Natural killer cell (primary cell): ENCODE data around the gene GAN. TPM values are rescaled to one million over a fixed set of nuclear protein-coding genes. Genes with fewer than 3 reads are reported as not detected.

Source experiments
- ATAC-seq, 3 donors: fragments of 150-1000 bp in 2 of 3; fragments of 200-7000 bp in 1 of 3; cut with Tn5 transposase; 1 replicate in 1 of 3; 2 replicates in 2 of 3; pipeline ENCODE4 v1.10.0; 2021; ENCODE audit warnings: mild to moderate bottlenecking in 2 of 3, moderate library complexity in 2 of 3
- DNase-seq, 2 donors: peaks; one replicate each; pipeline versions ENCODE4 v3.0.0 to v3.0.0-alpha.2; 2013 to 2021; ENCODE audit warnings: mixed read lengths in 1 of 2
- H3K27ac ChIP-seq: one replicate; pipeline ENCODE4 v1.5.1; 2013; ENCODE audit warnings: mild to moderate bottlenecking, low read length
- H3K27me3 ChIP-seq: one replicate; pipeline ENCODE4 v1.6.1; 2013; ENCODE audit warnings: low read length; ENCODE audit not compliant: control insufficient read depth, insufficient read depth
- H3K36me3 ChIP-seq: one replicate; pipeline ENCODE4 v1.6.1; 2013; ENCODE audit warnings: low read length; ENCODE audit not compliant: control insufficient read depth, insufficient read depth
- H3K4me1 ChIP-seq: one replicate; pipeline ENCODE4 v1.6.1; 2013; ENCODE audit warnings: low read length; ENCODE audit not compliant: control insufficient read depth, insufficient read depth
- H3K4me3 ChIP-seq: one replicate; pipeline ENCODE4 v1.5.1; 2013; ENCODE audit warnings: low read length
- H3K9me3 ChIP-seq: one replicate; pipeline ENCODE4 v1.6.1; 2013; ENCODE audit warnings: low read length; ENCODE audit not compliant: control insufficient read depth, insufficient read depth
- H3K27ac Mint-ChIP-seq, 2 donors: one replicate each; pipeline ENCODE4 v1.8.0; 2022; ENCODE audit warnings: mild to moderate bottlenecking in 2 of 2, mixed read lengths in 2 of 2, moderate library complexity in 1 of 2
- H3K27me3 Mint-ChIP-seq, 2 donors: one replicate each; pipeline ENCODE4 v1.8.0; 2022; ENCODE audit warnings: low read depth in 2 of 2, mixed read lengths in 2 of 2
- H3K36me3 Mint-ChIP-seq: one replicate; pipeline ENCODE4 v1.8.0; 2022; ENCODE audit warnings: mixed read lengths
- H3K4me1 Mint-ChIP-seq, 2 donors: one replicate each; pipeline ENCODE4 v1.8.0; 2022; ENCODE audit warnings: mixed read lengths in 2 of 2
- H3K4me3 Mint-ChIP-seq: one replicate; pipeline ENCODE4 v1.8.0; 2022; ENCODE audit warnings: mild to moderate bottlenecking, moderate library complexity, mixed read lengths
- H3K9me3 Mint-ChIP-seq, 2 donors: one replicate each; pipeline ENCODE4 v1.8.0; 2022; ENCODE audit warnings: mixed read lengths in 2 of 2
- WGBS: methylation state at CpG from one replicate; pipeline ENCODE4 v1.1.7; 2013; ENCODE audit warnings: missing lambda C conversion rate; ENCODE audit not compliant: insufficient coverage; 5-methylcytosine and 5-hydroxymethylcytosine counted together
- intact Hi-C: fragments of 100-400 bp; cut with micrococcal nuclease; formaldehyde crosslinking; loops from one replicate; pipeline ENCODE4 v1.14.2; 2022
- total RNA-seq, 4 donors: library from RNA; stranded (reverse); fragments of 120-200 nt in 1 of 4; gene quantifications; one replicate each; pipeline versions ENCODE4 v1.2.3 to v1.2.4, GENCODE V29; 2013 to 2022
- TF ChIP-seq, protein P1 (sequence below): fragments of 200-600 bp; IDR thresholded peaks from one replicate; pipeline ENCODE4 v1.8.0; 2022; ENCODE audit warnings: antibody characterized with exemption

The GAN gene
- total RNA-seq, 3 donors from 2014 or later (not counting 1 experiment from before 2014, with no cell fraction given): 5.9 to 9.9 (median 7.3) TPM

DNA sequence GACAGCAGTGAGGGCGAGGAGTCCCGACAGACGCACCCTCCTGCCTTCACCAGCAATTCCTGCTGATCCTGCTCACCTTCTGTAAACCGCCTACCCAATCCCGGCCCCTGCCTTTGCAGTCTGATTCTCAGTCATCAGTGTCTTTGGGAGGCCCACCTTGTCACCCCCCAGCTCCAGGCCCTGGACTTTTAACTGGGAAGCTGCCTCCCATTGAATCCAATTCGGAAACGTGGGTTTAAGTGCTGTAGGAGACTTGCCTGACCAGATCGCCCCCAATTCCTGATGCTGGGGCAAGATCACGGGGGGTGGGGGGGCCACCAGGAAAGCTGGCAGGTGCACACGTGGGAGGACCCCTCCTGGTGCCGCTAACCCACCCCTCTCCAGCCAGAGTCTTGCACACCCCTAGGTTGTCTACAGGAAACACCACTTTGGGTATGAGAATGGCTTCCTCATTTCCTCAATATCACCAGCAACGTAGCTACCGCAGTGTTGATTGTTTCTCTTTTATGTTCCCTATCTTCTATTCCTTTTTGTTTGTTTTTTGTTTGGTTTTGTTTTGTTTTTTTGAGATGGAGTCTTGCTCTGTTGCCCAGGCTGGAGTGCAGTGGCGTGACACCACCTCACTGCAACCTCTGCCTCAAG lies 83.2 kb downstream of the GAN start:
- 61% methylated on average over 12 of the region's 14 CpGs for WGBS

DNA sequence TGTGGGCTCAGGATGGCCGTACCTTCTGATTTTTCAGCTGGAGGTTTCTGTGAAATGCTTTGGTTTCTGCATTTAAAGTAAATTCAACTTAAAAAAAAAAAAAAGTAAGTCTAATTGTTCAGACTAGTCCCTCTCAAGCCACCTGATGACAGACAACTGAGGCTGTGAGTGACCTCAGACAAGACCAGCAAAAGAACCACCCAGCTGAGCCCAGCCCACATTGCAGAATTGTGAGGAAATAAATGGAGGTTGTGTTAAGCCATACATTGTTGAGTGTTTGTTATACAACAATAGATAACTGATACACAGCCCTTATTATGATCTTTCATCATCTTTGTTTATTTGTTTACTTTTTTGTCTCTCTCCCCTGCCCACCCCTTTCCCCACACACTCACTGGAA lies 85.1 kb downstream of the GAN start:
- H3K4me1 ChIP-seq: peaks cover 11% of the 10 kb centered on the region
- H3K36me3 ChIP-seq: no peaks in the 10 kb centered on the region
- 100% methylated on average over 1 of the region's 1 CpG for WGBS
- H3K9me3 Mint-ChIP-seq: no peaks in the 10 kb centered on the region
- no peaks in the 10 kb centered on the region for H3K27me3 ChIP-seq
- H3K4me1 Mint-ChIP-seq: peaks cover 0 to 8% of the 10 kb centered on the region in 2 donors
- intact Hi-C loops: loop anchor here (5.0 kb wide), 2 partner anchors 232 to 337 kb away; no protein-coding TSS in a partner anchor
- no peak for ATAC-seq
- no peak overlapping the region for H3K4me3 Mint-ChIP-seq
- no peaks in the 10 kb centered on the region for H3K36me3 Mint-ChIP-seq
- no peak overlapping the region for H3K4me3 ChIP-seq
- TF ChIP-seq, protein P1, sequence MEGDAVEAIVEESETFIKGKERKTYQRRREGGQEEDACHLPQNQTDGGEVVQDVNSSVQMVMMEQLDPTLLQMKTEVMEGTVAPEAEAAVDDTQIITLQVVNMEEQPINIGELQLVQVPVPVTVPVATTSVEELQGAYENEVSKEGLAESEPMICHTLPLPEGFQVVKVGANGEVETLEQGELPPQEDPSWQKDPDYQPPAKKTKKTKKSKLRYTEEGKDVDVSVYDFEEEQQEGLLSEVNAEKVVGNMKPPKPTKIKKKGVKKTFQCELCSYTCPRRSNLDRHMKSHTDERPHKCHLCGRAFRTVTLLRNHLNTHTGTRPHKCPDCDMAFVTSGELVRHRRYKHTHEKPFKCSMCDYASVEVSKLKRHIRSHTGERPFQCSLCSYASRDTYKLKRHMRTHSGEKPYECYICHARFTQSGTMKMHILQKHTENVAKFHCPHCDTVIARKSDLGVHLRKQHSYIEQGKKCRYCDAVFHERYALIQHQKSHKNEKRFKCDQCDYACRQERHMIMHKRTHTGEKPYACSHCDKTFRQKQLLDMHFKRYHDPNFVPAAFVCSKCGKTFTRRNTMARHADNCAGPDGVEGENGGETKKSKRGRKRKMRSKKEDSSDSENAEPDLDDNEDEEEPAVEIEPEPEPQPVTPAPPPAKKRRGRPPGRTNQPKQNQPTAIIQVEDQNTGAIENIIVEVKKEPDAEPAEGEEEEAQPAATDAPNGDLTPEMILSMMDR: no peak
- H3K27ac ChIP-seq: no peak overlapping the region
- no peak for DNase-seq
- H3K27ac Mint-ChIP-seq: no peak overlapping the region
- no peaks in the 10 kb centered on the region for H3K27me3 Mint-ChIP-seq
- H3K9me3 ChIP-seq: no peaks in the 10 kb centered on the region

More for the DNA sequence above, 83.2 kb downstream of the GAN start:
- Histone ChIP-seq H3K9me3 (no peaks in the 10 kb centered on the region), H3K4me1 (no peaks in the 10 kb centered on the region), H3K27ac (no peak overlapping the region), H3K36me3 (no peaks in the 10 kb centered on the region), H3K4me3 (no peak overlapping the region), H3K27me3 (no peaks in the 10 kb centered on the region)
- no peak for DNase-seq
- H3K27me3 Mint-ChIP-seq: no peaks in the 10 kb centered on the region
- TF ChIP-seq, protein P1: no peak
- intact Hi-C loops: no loop called here
- H3K27ac Mint-ChIP-seq: no peak overlapping the region
- no peak overlapping the region for H3K4me3 Mint-ChIP-seq
- H3K36me3 Mint-ChIP-seq: no peaks in the 10 kb centered on the region
- ATAC-seq: no peak
- no peaks in the 10 kb centered on the region for H3K4me1 Mint-ChIP-seq
- H3K9me3 Mint-ChIP-seq: no peaks in the 10 kb centered on the region

DNA sequence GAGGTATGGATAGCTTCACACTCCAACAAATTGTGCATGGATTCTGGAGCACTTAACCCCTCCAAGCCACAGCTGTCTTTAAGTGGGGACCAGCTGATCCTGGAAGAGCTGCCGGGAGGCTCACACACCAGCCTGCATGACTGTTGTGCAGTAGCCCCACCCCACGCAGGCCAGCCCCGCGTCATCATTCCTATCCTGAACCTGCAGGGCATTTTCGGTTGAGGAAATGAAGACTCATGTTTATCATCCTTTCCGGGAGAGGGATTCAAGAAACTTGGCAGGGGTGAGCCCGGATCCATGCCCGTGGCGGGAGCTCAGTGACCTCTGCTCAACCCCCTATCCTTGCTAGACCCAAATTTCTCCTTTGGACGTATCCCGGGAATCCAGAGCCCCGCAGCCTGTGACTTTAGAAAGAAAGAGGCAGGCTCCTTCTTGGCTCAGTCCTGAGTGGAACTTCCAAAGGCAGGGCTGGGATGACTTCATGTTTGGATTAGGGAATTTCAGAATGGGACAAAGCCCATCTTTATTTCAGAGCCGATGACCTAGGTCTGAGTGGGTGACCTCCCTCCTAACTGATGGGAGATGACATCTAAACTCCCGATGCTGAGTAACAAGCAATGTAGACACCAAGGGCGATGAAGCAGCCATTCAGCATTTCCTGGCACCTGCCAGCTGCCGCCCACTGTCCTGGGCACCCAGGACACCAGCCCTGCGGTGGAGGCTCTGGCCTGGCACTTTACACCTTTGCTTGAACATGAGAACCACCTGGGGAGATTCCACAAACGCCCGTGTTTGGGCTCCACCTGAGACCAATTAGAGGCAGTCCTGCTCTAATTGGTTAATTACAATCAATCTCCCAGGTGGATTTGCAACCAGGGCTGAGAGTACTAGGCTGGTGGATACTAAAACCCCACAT lies 86.5 kb downstream of the GAN start:
- Histone ChIP-seq H3K36me3 (no peaks in the 10 kb centered on the region), H3K27ac (no peak overlapping the region), H3K4me1 (peaks cover 11% of the 10 kb centered on the region), H3K27me3 (no peaks in the 10 kb centered on the region), H3K4me3 (no peak overlapping the region), H3K9me3 (no peaks in the 10 kb centered on the region)
- H3K27me3 Mint-ChIP-seq: no peaks in the 10 kb centered on the region
- TF ChIP-seq, protein P1: no peak
- H3K36me3 Mint-ChIP-seq: no peaks in the 10 kb centered on the region
- H3K4me3 Mint-ChIP-seq: no peak overlapping the region
- WGBS: 91% methylated on average over 19 of the region's 19 CpGs
- DNase-seq: no peak
- no peak overlapping the region for H3K27ac Mint-ChIP-seq
- H3K9me3 Mint-ChIP-seq: no peaks in the 10 kb centered on the region
- ATAC-seq: no peak
- H3K4me1 Mint-ChIP-seq: peaks cover 0 to 8% of the 10 kb centered on the region in 2 donors
- intact Hi-C loops: loop anchor here (1.0 to 5.0 kb wide), 3 partner anchors 35 to 336 kb away; no protein-coding TSS in a partner anchor
